Anterior cingulate cortex (tissue), 58 donors: Measurements from ENCODE around the gene CLASP1.
"Not testable (repeated sequence)": the region's sequence is repeated elsewhere in the genome, so short reads cannot be mapped to it uniquely, and the experiment has no call there.

Experiments
- DNase-seq, 58 donors: peaks; one replicate each; lab custom pipeline; 2025; lab: John Stamatoyannopoulos, UW

The CLASP1 gene

DNA sequence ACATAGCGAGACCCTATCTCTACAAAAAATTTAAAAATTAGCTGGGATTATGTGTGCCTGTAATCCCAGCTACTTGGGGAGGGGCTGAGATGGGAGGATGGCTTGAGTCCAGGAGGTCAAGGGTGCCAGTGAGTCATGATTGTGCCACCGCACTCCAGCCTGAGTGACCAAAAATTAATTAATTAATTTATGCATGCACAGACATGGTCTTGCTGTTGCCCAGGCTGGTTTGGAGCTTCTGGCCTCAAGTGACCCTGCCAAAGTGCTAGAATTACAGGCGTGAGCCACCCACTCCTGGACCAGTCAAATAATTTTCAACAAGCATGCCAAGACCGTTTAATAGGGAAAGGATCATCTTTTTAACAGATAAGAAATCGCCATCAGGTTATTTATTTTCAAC lies 306.5 kb downstream of the CLASP1 start:
- no peak for DNase-seq

DNA sequence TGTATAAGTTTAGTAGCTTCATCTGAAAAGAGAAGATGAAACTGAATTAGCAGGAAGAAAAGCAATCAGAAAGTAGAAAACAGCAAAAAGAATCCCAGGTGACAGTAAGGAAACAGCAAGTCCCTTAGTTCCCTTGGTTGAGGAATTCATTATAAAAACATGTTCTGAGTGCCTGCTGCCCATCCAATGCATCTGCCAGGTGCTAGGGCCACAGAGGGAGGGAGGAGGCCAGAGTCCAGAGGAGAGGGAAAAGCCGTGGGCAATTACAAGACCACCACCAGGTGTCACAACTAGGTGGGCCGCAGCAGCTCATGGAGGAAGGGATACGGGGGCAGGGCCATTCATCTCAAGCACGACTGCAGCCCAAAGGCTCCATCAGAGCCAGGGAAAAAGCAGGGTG lies 308.3 kb downstream of the CLASP1 start:
- no peak for DNase-seq

GRCh38 chr2:121338281-121338680 lies 311.0 kb downstream of the CLASP1 start:
- DNase-seq = no peak

DNA sequence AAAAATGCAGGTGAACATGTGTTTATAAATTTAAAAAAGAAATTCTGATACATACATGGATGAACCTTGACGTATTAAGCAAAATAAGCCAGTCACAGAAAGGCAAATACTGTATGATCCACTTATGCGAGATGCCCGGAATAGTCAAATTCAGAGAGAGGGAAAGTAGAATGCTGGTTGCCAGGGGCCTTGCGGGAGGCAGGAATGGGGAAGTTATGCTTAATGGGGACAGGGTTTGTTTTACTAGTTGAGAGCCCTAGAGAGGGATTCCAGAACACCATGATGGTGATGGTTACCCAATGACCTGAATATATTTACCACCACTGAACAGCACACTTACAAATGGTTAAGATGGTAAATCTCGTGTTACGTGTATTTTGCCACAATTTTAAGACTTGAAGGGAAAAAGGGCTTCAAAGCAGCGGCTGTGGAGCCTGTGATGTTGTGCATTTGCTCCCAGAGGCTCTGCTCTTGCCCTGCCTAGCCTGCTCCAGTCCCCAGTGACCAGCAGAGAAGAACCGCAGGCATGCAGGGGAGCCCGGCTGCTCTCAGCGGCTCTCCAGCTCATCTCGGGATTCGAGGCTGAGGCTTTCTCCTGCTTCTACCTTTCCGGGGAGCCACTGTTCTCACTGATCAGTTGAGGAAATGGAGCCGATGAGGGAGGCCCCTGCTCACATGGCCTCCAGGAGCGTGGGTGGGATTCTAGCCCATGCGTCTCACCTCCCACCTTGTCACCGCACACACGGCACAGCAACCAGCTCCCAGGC lies 312.6 kb downstream of the CLASP1 start:
- DNase-seq = no peak

- DNase-seq = no peak
Observed at GRCh38 chr2:121335294-121336290, 313.7 kb downstream of the CLASP1 start.

DNA sequence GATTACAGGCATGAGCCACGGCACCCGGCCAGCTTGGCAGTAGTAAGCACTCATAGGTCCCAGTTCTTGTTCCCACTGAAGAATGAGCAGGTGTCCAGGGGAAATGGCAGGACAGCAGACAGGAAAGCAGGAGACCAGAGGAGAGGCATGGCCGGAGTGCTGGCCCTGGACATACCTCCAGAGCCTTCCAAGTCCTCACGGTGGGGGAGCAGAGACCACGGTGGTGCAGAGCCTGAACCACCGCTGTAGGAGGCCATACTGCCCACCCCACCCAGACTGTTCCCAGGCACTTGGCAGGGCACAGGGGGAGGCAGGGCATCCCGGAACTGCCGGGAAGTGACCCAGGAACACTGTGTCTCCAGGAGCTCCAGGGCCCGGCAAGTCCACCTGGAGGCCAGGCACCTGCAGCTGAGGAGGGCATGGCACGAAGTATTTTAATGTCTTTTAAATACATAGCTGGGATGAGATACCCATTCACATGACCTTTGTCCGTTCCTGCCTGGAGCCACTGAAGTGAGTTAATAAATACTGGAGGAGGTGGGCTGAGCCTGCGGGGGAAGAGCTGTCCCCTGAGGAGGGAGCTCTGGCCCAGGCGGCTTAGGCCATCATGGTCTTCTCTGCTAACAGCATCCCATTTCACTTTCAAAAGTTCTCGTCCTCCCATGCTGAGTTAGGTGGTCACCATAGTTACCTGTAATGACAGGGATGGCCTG lies 314.5 kb downstream of the CLASP1 start:
- no peak for DNase-seq

DNA sequence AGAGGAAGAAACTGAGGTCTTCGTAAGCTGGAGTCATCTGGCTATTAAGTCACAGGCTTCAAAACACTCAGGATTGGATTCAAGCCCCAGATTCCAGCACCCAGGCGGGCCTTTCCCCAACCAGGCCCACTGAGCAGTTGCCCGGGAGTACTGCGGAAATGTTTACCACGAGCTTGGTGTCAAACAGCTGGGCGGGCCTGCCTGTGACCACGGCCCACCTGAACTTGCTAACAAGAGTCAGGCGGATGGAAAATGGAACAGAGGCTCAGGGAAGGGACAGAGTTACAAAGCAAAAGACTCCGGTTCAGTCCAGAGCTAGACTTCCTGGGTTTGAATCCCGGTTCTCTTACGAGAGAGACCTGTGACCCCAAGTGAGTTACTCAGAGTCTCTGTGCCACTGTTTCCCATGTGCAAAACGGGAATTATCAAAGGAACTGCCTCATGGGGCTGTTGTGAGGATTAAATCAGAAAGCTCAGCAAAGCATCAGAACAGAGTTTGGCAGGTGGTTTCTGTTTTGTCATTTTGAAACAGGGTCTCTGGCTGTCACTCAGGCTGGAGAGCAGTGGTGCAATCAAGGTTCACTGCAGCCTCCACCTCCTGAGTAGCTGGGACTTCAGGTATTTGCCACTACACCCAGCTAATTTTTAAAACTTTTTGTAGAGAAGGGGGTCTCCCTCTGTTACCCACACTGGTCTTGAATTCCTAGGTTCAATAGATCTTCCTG lies 315.3 kb downstream of the CLASP1 start:
- DNase-seq = no peak

GRCh38 chr2:121333231-121333630 lies 316.0 kb downstream of the CLASP1 start:
- no peak for DNase-seq

DNA sequence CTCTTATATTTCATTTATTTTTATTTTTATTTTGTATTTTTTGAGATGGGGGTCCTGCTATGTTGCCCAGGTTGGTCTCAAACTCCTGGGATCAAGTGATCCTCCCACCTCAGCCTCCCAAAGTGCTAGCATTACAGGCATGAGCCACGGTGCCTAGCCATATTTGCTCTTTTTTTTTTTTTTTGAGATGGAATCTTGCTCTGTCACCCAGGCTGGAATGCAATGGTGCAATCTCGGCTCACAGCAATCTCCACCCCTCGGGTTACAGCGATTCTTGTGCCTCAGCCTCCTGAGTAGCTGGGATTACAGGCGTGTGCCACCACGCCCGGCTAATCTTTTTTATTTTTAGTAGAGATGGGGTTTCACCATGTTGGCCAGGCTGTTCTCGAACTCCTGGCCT lies 317.9 kb downstream of the CLASP1 start:
- DNase-seq = not testable (repeated sequence)

DNA sequence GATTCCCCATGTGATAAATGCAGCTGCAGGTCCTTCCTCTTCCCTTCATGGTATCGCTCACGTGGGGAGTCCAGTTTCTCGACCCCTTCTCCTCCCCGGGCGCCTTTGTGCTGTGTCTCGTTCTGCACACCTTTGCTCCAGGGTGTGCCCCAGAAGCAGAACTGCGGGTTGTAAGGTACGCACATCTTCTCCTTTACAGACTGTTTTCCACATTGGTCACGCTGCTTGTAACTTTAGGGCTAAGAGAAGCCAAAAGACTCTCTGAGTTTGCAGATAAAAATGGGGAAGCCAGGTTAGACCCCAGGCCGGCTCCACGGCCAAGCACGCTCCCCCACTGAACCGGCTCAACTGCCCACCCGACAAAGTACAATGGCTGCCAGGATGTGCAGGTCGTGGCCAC lies 318.3 kb downstream of the CLASP1 start:
- DNase-seq = no peak

DNA sequence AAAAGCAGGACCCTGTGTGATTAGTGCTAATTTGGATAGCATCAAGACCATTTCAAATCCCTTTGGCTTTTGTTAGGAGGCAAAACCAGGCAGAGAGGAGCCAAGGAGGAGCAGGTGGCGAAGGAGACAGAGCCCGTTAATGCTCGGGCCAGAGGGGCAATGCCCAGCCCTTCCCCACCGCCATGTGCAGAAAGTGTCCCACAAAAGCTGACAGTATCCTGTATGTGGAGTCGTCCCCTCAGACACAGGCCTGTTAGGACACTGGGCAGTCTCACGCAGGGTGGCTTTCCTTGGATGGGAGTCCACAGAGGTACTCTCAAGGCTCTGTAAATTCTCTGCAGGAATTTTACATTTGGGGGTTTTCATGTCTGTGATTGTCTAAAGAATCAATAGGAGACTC lies 319.5 kb downstream of the CLASP1 start:
- DNase-seq = no peak

DNA sequence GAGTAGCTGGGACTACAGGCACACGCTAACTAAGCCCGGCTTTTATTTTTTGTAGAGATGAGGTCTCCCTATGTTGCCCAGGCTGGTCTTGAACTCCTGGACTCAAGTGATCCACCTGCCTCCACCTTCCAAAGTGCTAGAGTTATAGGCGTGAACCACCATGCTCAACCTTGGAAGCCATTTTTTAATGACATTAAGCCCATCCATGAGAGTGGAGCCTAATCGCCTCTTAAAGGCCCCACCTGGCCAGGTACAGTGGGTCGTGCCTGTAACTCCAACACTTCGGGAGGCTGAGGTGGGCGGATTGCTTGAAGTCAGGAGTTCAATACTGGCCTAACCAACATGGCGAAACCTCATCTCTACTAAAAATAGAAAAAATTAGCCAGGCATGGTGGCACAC lies 322.6 kb downstream of the CLASP1 start:
- DNase-seq = no peak

DNA sequence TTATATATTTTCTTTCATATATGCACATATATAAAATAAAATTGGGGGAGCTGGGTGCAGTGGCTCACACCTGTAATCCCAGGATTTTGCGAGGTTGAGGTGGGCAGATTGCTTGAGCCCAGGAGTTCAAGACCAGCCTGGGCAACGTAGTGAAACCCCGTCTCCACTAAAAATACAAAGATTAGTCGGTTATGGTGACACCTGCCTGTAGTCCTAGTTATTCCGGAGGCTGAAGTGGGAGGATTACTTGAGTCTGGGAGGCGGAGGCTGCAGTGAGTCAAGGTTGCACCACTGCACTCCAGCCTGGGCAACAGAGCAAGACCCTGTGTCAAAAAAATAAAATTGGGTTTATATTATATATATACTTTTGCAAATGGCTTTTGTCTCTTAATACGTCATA lies 324.7 kb downstream of the CLASP1 start:
- no peak for DNase-seq

GRCh38 chr2:121321476-121321875 lies 327.8 kb downstream of the CLASP1 start:
- no peak for DNase-seq

GRCh38 chr2:121319941-121320340 lies 329.3 kb downstream of the CLASP1 start:
- no peak for DNase-seq

DNA sequence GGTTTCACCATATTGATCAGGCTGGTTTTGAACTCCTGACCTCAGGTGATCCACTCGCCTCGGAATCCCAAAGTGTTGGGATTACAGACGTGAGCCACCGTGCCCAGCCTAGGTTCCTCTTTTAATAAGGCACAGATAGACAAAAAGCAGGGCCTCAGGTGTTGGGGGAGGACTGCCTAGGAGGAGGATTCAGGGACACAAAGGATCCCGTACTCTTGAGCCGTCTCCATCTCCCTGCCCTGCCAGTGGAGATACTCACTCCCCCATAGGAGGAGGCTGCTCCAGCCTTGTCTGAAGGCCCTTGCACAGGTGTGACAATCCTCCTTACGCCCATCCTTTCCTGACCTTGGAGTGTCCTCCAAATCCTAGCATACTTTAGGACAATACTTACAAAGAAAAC lies 332.3 kb downstream of the CLASP1 start:
- no peak for DNase-seq

- not testable (repeated sequence) for DNase-seq
Observed at GRCh38 chr2:121313701-121314100, 335.6 kb downstream of the CLASP1 start.

- DNase-seq = no peak
Observed at GRCh38 chr2:121309801-121310200, 339.5 kb downstream of the CLASP1 start.

DNA sequence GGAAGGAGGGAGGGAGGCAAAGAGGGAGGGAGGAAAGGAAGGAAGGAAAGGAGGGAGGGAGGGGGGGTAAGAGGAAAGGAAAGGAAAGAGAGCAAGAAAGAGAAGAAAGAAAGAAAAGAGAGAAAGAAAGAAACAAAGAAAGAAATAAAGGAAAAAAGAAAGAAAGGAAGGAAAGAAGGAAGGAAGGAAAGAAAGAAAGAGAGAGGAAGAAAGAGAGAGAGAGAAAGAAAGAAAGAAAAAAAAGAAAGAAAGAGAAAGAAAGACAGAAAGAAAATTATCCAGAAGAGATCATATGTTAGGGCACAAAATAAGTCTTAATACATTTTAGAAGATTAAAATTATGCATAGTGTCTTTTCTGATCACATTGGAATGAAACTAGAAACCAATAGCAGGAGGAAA lies 339.9 kb downstream of the CLASP1 start:
- DNase-seq = no peak

DNA sequence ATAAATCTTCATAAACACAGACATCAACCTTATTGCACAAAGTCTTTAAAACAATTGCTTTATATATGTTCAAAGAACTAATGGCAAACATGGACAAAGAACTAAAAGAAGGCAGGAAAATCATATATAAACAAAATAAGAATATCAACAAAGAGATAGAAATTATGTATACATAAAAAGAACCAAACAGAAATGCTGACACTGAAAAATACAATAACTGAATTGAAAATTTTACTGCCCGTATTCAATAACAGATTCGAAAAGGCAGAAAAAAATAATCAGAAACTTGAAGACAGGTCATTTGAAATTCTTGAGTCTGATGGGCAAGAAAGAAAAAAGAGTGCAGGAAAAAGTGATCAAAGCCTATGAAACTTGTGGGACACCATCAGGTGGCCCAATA lies 342.2 kb downstream of the CLASP1 start:
- no peak for DNase-seq
